MM.1S (cell line): ENCODE results near the gene DSE.

Experiments
- DNase-seq: peaks from one replicate; pipeline ENCODE4 v3.0.0-alpha.2; 2015
- H2AFZ ChIP-seq: fragments of 300-600 bp; sonication (generic); 2 replicates; pipeline ENCODE4 v1.6.0; 2016; ENCODE audit warnings: antibody characterized with exemption, low read length
- H3F3A ChIP-seq: fragments of 300-600 bp; sonication (generic); 2 replicates; pipeline ENCODE4 v1.6.1; 2016; ENCODE audit warnings: mild to moderate bottlenecking, antibody characterized with exemption, low read length, moderate library complexity, mixed read lengths; ENCODE audit not compliant: insufficient read depth
- H3K27ac ChIP-seq: fragments of 300-600 bp; sonication (generic); 2 replicates; pipeline ENCODE4 v1.5.1; 2016; ENCODE audit warnings: mild to moderate bottlenecking, low read length
- H3K27me3 ChIP-seq: fragments of 300-600 bp; sonication (generic); replicated peaks from 2 replicates; pipeline ENCODE4 v1.6.0; 2016; ENCODE audit warnings: low read length; ENCODE audit not compliant: insufficient read depth
- H3K36me3 ChIP-seq: fragments of 300-600 bp; sonication (generic); replicated peaks from 2 replicates; pipeline ENCODE4 v1.6.1; 2016; ENCODE audit warnings: mild to moderate bottlenecking, low read length, mixed read lengths; ENCODE audit not compliant: insufficient read depth
- H3K4me1 ChIP-seq: fragments of 300-600 bp; sonication (generic); 2 replicates; pipeline ENCODE4 v1.6.1; 2016; ENCODE audit warnings: low read length, mixed read lengths
- H3K4me2 ChIP-seq: fragments of 300-600 bp; sonication (generic); 2 replicates; pipeline ENCODE4 v1.6.0; 2016; ENCODE audit warnings: low read depth, low read length
- H3K4me3 ChIP-seq: fragments of 300-600 bp; sonication (generic); 2 replicates; pipeline ENCODE4 v1.5.1; 2016; ENCODE audit warnings: low read length, mixed read lengths
- H3K79me2 ChIP-seq: fragments of 300-600 bp; sonication (generic); 2 replicates; pipeline ENCODE4 v1.6.1; 2016; ENCODE audit warnings: mixed run types, low read length, mixed read lengths
- H3K9ac ChIP-seq: fragments of 300-600 bp; sonication (generic); 2 replicates; pipeline ENCODE4 v1.6.1; 2016; ENCODE audit warnings: low read length, mixed read lengths
- H3K9me2 ChIP-seq: fragments of 300-600 bp; sonication (generic); replicated peaks from 2 replicates; pipeline ENCODE4 v1.6.1; 2016; ENCODE audit warnings: mild to moderate bottlenecking, low read length, mixed read lengths; ENCODE audit not compliant: insufficient read depth
- H3K9me3 ChIP-seq: fragments of 300-600 bp; sonication (generic); replicated peaks from 2 replicates; pipeline ENCODE4 v1.6.1; 2016; ENCODE audit warnings: mild to moderate bottlenecking, low read length, mixed read lengths; ENCODE audit not compliant: insufficient read depth
- H4K20me1 ChIP-seq: fragments of 300-600 bp; sonication (generic); 2 replicates; pipeline ENCODE4 v1.6.1; 2016; ENCODE audit warnings: mild to moderate bottlenecking, low read length, moderate library complexity, mixed read lengths; ENCODE audit not compliant: insufficient read depth
- CTCF ChIP-seq: fragments of 300-600 bp; sonication (generic); IDR thresholded peaks from 2 replicates; pipeline ENCODE4 v1.5.1; 2016; ENCODE audit warnings: antibody characterized with exemption, low read length, mixed read lengths
- EZH2 ChIP-seq: fragments of 300-600 bp; sonication (generic); optimal IDR thresholded peaks from 2 replicates; pipeline ENCODE3; 2017; ENCODE audit warnings: low read depth, mild to moderate bottlenecking, antibody characterized with exemption, low read length, mixed read lengths
- EZH2phosphoT487 ChIP-seq: fragments of 300-600 bp; sonication (generic); IDR thresholded peaks from 2 replicates; pipeline ENCODE4 v1.6.1; 2018; ENCODE audit warnings: antibody characterized with exemption, low read length

DSE gene

GRCh38 chr6:116467096-116467495 lies 96.3 kb downstream of the DSE start:
- TF ChIP-seq EZH2phosphoT487 (no peak), CTCF (no peak), EZH2 (no peak)
- no peaks in the 10 kb centered on the region for H3K9me2 ChIP-seq
- H3K36me3 ChIP-seq: no peaks in the 10 kb centered on the region
- H3K27me3 ChIP-seq: peaks cover 5% of the 10 kb centered on the region; the same call in 1 of the 2 replicates
- H3K9ac ChIP-seq: no peak overlapping the region
- peaks cover 17% of the 10 kb centered on the region for H3K4me1 ChIP-seq
- H2AFZ ChIP-seq: no peak overlapping the region
- no peaks in the 10 kb centered on the region for H4K20me1 ChIP-seq
- no peaks in the 10 kb centered on the region for H3F3A ChIP-seq
- H3K4me2 ChIP-seq: no peak overlapping the region
- H3K9me3 ChIP-seq: no peaks in the 10 kb centered on the region
- no peak overlapping the region for H3K27ac ChIP-seq
- DNase-seq: no peak
- H3K4me3 ChIP-seq: no peak overlapping the region
- H3K79me2 ChIP-seq: no peaks in the 10 kb centered on the region

- Histone ChIP-seq H3K79me2 (no peaks in the 10 kb centered on the region), H3K4me3 (no peak overlapping the region), H4K20me1 (no peaks in the 10 kb centered on the region), H3K9me2 (no peaks in the 10 kb centered on the region), H3F3A (no peaks in the 10 kb centered on the region), H3K27me3 (peaks cover 5% of the 10 kb centered on the region; the same call in 1 of the 2 replicates), H3K4me2 (no peak overlapping the region), H3K27ac (no peak overlapping the region), H2AFZ (no peak overlapping the region), H3K36me3 (no peaks in the 10 kb centered on the region), H3K4me1 (peaks cover 16% of the 10 kb centered on the region), H3K9ac (no peak overlapping the region), H3K9me3 (no peaks in the 10 kb centered on the region)
- no peak for DNase-seq
- no peak for TF ChIP-seq CTCF
- TF ChIP-seq EZH2: no peak
- no peak for TF ChIP-seq EZH2phosphoT487
These were observed 96.8 kb downstream of the DSE start for GRCh38 chr6:116467514-116467913.

GRCh38 chr6:116468293-116468692 lies 97.5 kb downstream of the DSE start:
- Histone ChIP-seq H4K20me1 (no peaks in the 10 kb centered on the region), H3K27me3 (no peaks in the 10 kb centered on the region), H3K9me2 (no peaks in the 10 kb centered on the region), H3K79me2 (no peaks in the 10 kb centered on the region), H3K4me3 (no peak overlapping the region), H3F3A (no peaks in the 10 kb centered on the region), H3K9ac (no peak overlapping the region), H3K27ac (no peak overlapping the region), H3K36me3 (no peaks in the 10 kb centered on the region), H2AFZ (no peak overlapping the region), H3K4me2 (no peak overlapping the region), H3K4me1 (peaks cover 11% of the 10 kb centered on the region), H3K9me3 (no peaks in the 10 kb centered on the region)
- DNase-seq: no peak
- TF ChIP-seq CTCF: no peak
- no peak for TF ChIP-seq EZH2phosphoT487
- no peak for TF ChIP-seq EZH2
